SK-N-MC (cell line): ENCODE measurements around the gene DAPK1.
A peak's percentile ranks its signal among the peaks of the same experiment; 100 is the strongest.

Experiments used
- DNase-seq: peaks from one replicate; pipeline ENCODE4 v3.0.0-alpha.2; 2011; ENCODE audit warnings: low read depth, low spot score
- H3K27ac ChIP-seq: fragments of 200-600 bp; sonication (generic); 2 replicates; pipeline ENCODE4 v1.5.1; 2016; ENCODE audit warnings: mixed run types
- H3K36me3 ChIP-seq: fragments of 200-600 bp; sonication (generic); 2 replicates; pipeline ENCODE4 v1.6.1; 2017; ENCODE audit warnings: antibody characterized with exemption, low read length, mixed read lengths; ENCODE audit not compliant: insufficient read depth
- H3K4me3 ChIP-seq: fragments of 200-600 bp; sonication (generic); 2 replicates; pipeline ENCODE4 v1.5.1; 2016
- H3K9ac ChIP-seq: fragments of 200-600 bp; sonication (generic); 2 replicates; pipeline ENCODE4 v1.8.0; 2017; ENCODE audit warnings: mixed run types, mixed read lengths; ENCODE audit not compliant: insufficient read length
- H3K9me3 ChIP-seq: fragments of 200-600 bp; sonication (generic); 2 replicates; pipeline ENCODE4 v1.6.1; 2017; ENCODE audit warnings: low read depth, mild to moderate bottlenecking, antibody characterized with exemption, low read length, moderate library complexity, mixed read lengths
- EZH2 ChIP-seq: fragments of 200-600 bp; sonication (generic); IDR thresholded peaks from one replicate; pipeline ENCODE4 v1.6.1; 2017; ENCODE audit warnings: antibody characterized with exemption
- FOXP2 ChIP-seq: optimal IDR thresholded peaks from 2 replicates; pipeline ENCODE3; 2011; ENCODE audit warnings: mild to moderate bottlenecking, moderate library complexity; ENCODE audit not compliant: insufficient read depth; ENCODE audit errors: extremely low read length, control extremely low read depth
- POLR2AphosphoS5 ChIP-seq: IDR thresholded peaks from 2 replicates; pipeline ENCODE4 v1.6.1; 2012; ENCODE audit warnings: mild to moderate bottlenecking, low read depth, low read length, borderline replicate concordance

The DAPK1 gene

GRCh38 chr9:87746186-87746585, 248.5 kb downstream of the DAPK1 start:
- Histone ChIP-seq H3K27ac (no peak overlapping the region), H3K36me3 (no peaks in the 10 kb centered on the region), H3K4me3 (no peak overlapping the region), H3K9me3 (no peaks in the 10 kb centered on the region), H3K9ac (no peak overlapping the region)
- DNase-seq: no peak
- no peak for TF ChIP-seq FOXP2
- no peak for TF ChIP-seq POLR2AphosphoS5
- TF ChIP-seq EZH2: no peak

DNA sequence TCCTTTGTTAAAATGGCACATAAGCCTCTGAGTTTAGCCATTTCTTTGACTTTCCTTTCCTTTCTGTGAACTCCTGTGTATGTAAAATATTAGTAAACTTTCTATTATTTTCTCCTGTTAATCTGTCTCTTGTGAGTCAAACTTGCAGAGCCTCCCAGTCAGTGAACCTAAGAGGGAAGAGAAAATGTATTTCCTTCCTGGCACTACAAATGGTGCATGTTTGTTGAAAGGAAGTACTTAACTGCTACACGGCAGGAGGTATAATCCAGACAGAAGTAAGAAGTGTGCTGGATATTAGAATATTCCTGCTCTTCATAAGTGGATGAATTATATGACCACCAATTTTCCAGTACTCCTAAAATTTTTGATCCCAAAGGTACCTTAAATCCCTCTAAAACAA, 251.2 kb downstream of the DAPK1 start:
- no peaks in the 10 kb centered on the region for H3K36me3 ChIP-seq
- no peak overlapping the region for H3K27ac ChIP-seq
- peak; percentile 69 for DNase-seq
- 0 out of 2 replicates have a peak overlapping the region, but pooled peaks have one; percentile 4 for H3K4me3 ChIP-seq
- H3K9me3 ChIP-seq: no peaks in the 10 kb centered on the region
- TF ChIP-seq FOXP2: no peak
- no peak for TF ChIP-seq POLR2AphosphoS5
- no peak for TF ChIP-seq EZH2
- H3K9ac ChIP-seq: no peak overlapping the region

GRCh38 chr9:87749335-87750035, 251.8 kb downstream of the DAPK1 start:
- Histone ChIP-seq H3K36me3 (no peaks in the 10 kb centered on the region), H3K9ac (no peak overlapping the region), H3K27ac (no peak overlapping the region), H3K9me3 (no peaks in the 10 kb centered on the region), H3K4me3 (no peak overlapping the region)
- no peak for DNase-seq
- no peak for TF ChIP-seq EZH2
- TF ChIP-seq POLR2AphosphoS5: no peak
- TF ChIP-seq FOXP2: no peak

DNA sequence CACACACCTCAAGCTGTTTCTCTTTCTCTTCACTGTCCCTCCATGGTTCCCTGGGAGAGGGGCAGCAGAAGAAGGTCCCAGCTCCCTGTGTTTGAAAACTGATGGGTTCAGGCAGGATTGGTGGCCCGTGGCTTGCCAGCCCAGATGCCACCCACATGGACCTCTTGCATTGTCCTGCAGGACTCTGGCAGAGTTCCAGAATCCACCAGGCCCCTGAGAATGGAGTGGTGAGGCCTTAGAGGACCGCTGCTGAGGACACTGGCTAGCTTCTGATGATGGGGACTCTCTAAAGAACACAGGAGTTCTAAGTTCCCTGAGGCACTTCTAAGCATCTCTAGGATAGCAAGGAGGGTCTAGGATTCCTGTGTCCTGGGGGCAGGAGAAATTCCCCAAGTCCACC, 253.1 kb downstream of the DAPK1 start:
- TF ChIP-seq EZH2: no peak
- TF ChIP-seq POLR2AphosphoS5: no peak
- TF ChIP-seq FOXP2: no peak
- Histone ChIP-seq H3K27ac (no peak overlapping the region), H3K9me3 (no peaks in the 10 kb centered on the region), H3K9ac (no peak overlapping the region), H3K36me3 (no peaks in the 10 kb centered on the region), H3K4me3 (no peak overlapping the region)
- DNase-seq: no peak

- no peak for TF ChIP-seq FOXP2
- no peak for TF ChIP-seq EZH2
- no peak for TF ChIP-seq POLR2AphosphoS5
- no peak for DNase-seq
Measured at GRCh38 chr9:87751423-87751822, 253.8 kb downstream of the DAPK1 start.

GRCh38 chr9:87751868-87752267, 254.2 kb downstream of the DAPK1 start:
- Histone ChIP-seq H3K27ac (no peak overlapping the region), H3K9me3 (no peaks in the 10 kb centered on the region), H3K9ac (no peak overlapping the region), H3K36me3 (no peaks in the 10 kb centered on the region), H3K4me3 (no peak overlapping the region)
- no peak for DNase-seq
- TF ChIP-seq FOXP2 (no peak), EZH2 (no peak), POLR2AphosphoS5 (no peak)

More at GRCh38 chr9:87751423-87751822, 253.8 kb downstream of the DAPK1 start:
- Histone ChIP-seq H3K9ac (no peak overlapping the region), H3K4me3 (no peak overlapping the region), H3K9me3 (no peaks in the 10 kb centered on the region), H3K36me3 (no peaks in the 10 kb centered on the region), H3K27ac (no peak overlapping the region)

GRCh38 chr9:87753313-87753712, 255.6 kb downstream of the DAPK1 start:
- Histone ChIP-seq H3K9ac (no peak overlapping the region), H3K4me3 (no peak overlapping the region), H3K27ac (no peak overlapping the region), H3K9me3 (no peaks in the 10 kb centered on the region), H3K36me3 (no peaks in the 10 kb centered on the region)
- TF ChIP-seq EZH2 (no peak), FOXP2 (no peak), POLR2AphosphoS5 (no peak)
- no peak for DNase-seq
